ENCODE measurements around the gene ST3GAL3.

DNA sequence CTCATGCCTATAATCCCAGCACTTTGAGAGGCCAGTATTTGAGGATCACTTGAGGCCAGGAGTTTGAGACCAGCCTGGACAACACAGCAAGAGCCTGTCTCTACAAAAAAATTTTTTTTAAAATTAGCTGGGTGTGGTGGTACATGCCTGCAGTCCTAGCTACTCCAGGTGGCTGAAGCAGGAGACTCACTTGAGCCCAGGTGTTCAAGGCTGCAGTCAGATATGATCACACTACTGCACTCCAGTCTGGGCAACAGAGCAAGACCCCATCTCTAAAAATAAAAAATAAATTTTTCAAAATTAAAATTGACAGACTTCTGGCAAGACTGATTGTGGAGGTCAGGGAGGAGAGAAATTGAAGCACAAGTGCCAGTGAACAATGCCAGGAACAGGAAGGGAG lies 60.8 kb downstream of the ST3GAL3 start:
- TF ChIP-seq, protein P1, sequence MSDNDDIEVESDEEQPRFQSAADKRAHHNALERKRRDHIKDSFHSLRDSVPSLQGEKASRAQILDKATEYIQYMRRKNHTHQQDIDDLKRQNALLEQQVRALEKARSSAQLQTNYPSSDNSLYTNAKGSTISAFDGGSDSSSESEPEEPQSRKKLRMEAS (IDR thresholded peaks at IDR 0.05; ENCODE audit: insufficient read depth, insufficient read length), result no peak
- TF ChIP-seq, protein P2, sequence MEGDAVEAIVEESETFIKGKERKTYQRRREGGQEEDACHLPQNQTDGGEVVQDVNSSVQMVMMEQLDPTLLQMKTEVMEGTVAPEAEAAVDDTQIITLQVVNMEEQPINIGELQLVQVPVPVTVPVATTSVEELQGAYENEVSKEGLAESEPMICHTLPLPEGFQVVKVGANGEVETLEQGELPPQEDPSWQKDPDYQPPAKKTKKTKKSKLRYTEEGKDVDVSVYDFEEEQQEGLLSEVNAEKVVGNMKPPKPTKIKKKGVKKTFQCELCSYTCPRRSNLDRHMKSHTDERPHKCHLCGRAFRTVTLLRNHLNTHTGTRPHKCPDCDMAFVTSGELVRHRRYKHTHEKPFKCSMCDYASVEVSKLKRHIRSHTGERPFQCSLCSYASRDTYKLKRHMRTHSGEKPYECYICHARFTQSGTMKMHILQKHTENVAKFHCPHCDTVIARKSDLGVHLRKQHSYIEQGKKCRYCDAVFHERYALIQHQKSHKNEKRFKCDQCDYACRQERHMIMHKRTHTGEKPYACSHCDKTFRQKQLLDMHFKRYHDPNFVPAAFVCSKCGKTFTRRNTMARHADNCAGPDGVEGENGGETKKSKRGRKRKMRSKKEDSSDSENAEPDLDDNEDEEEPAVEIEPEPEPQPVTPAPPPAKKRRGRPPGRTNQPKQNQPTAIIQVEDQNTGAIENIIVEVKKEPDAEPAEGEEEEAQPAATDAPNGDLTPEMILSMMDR (IDR thresholded peaks at IDR 0.05; ENCODE audit: extremely low read depth in 1 of 2, insufficient read depth in 1 of 2, low read depth in 1 of 2, low read length in 2 of 2), result no peak
